ENCODE data around the gene STEAP2. TPM values are rescaled to one million over a fixed set of nuclear protein-coding genes. Genes with fewer than 3 reads are reported as not detected.

Gene STEAP2
- total RNA-seq, 1 experiment from 2014 or later, result 17.0 TPM

DNA sequence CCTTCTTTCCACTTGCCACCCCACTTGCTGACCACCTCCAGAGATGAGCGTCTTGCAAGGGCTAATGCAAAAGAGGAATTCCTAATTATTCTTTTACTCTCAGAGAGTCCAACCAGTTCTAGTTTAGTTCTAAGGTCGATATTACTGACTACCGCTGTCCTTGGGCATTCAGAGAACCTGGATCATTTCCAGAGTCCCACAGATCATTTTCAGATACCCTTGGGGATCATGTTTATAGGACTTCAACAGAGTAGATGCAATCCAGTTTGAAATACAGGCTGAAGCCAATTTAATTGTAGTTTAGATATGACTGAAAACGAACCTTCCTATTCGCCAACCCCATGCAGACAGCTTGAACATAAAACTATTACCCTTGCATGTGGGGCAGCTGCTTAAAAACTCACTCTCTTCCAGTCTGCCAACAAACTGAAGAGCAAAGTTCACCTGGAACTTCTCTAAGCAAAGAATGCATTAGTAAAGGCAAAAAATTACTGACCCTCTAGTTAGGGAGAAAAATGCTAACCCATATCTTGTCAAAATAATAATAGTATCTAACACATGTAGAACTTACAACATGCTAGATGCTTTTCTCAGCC is 55.8 kb downstream of the STEAP2 start:
- no peaks in the 10 kb centered on the region for H3K36me3 Mint-ChIP-seq
- no peak for DNase-seq (ENCODE audit: low spot score)
- TF ChIP-seq, protein P1, sequence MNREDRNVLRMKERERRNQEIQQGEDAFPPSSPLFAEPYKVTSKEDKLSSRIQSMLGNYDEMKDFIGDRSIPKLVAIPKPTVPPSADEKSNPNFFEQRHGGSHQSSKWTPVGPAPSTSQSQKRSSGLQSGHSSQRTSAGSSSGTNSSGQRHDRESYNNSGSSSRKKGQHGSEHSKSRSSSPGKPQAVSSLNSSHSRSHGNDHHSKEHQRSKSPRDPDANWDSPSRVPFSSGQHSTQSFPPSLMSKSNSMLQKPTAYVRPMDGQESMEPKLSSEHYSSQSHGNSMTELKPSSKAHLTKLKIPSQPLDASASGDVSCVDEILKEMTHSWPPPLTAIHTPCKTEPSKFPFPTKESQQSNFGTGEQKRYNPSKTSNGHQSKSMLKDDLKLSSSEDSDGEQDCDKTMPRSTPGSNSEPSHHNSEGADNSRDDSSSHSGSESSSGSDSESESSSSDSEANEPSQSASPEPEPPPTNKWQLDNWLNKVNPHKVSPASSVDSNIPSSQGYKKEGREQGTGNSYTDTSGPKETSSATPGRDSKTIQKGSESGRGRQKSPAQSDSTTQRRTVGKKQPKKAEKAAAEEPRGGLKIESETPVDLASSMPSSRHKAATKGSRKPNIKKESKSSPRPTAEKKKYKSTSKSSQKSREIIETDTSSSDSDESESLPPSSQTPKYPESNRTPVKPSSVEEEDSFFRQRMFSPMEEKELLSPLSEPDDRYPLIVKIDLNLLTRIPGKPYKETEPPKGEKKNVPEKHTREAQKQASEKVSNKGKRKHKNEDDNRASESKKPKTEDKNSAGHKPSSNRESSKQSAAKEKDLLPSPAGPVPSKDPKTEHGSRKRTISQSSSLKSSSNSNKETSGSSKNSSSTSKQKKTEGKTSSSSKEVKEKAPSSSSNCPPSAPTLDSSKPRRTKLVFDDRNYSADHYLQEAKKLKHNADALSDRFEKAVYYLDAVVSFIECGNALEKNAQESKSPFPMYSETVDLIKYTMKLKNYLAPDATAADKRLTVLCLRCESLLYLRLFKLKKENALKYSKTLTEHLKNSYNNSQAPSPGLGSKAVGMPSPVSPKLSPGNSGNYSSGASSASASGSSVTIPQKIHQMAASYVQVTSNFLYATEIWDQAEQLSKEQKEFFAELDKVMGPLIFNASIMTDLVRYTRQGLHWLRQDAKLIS (CRISPR knock-in tag; IDR thresholded peaks at IDR 0.05; ENCODE audit: borderline replicate concordance), result no peak
- TF ChIP-seq, protein P2, sequence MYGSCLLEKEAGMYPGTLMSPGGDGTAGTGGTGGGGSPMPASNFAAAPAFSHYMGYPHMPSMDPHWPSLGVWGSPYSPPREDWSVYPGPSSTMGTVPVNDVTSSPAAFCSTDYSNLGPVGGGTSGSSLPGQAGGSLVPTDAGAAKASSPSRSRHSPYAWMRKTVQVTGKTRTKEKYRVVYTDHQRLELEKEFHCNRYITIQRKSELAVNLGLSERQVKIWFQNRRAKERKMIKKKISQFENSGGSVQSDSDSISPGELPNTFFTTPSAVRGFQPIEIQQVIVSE (CRISPR knock-in tag; IDR thresholded peaks at IDR 0.05; ENCODE audit: borderline replicate concordance), result no peak
- TF ChIP-seq FOXK1 (CRISPR knock-in tag; IDR thresholded peaks at IDR 0.05), result no peak
- TF ChIP-seq NR1H2 (CRISPR knock-in tag; IDR thresholded peaks at IDR 0.05), result no peak
- TF ChIP-seq NFYB (CRISPR knock-in tag; conservative IDR thresholded peaks at IDR 0.05; ENCODE audit: low read depth), result no peak
- no peak for TF ChIP-seq ZBTB21 (CRISPR knock-in tag; IDR thresholded peaks at IDR 0.05; ENCODE audit: borderline replicate concordance)
- no peak for ATAC-seq
- no peaks in the 10 kb centered on the region for H3K9me3 Mint-ChIP-seq
- H3K27ac Mint-ChIP-seq, result no peak overlapping the region
- CTCF ChIA-PET, result no interaction called here
- no peaks in the 10 kb centered on the region for H3K4me1 Mint-ChIP-seq
- H3K4me3 Mint-ChIP-seq, result no peak overlapping the region
- no peaks in the 10 kb centered on the region for H3K27me3 Mint-ChIP-seq (ENCODE audit: low read depth)
- POLR2A ChIA-PET, result no interaction called here

DNA sequence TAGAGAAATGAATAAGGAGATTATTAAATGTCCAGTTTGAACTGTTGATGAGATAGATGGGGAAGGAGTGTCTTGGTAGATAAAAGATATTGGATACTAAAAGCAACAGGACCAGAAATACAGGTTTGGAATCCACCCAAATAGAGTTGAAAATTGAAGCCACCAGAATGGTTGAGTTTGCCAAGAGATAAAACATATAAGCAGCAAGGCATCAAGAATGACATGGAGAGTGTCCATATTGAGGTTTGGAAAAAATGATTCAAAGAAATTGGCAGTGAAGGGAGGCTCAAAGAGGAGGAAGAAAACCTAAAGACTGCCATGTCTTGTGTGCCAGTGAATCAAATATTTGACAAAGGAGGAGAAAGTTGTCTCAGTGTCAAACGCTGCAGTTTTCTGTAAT is 57.6 kb downstream of the STEAP2 start:
- DNase-seq (ENCODE audit: low spot score) (no peak), ATAC-seq (no peak)
- H3K27ac Mint-ChIP-seq, result no peak overlapping the region
- H3K9me3 Mint-ChIP-seq, result no peaks in the 10 kb centered on the region
- H3K36me3 Mint-ChIP-seq, result no peaks in the 10 kb centered on the region
- H3K4me3 Mint-ChIP-seq, result no peak overlapping the region
- ChIA-PET CTCF (no interaction called here), POLR2A (no interaction called here)
- H3K4me1 Mint-ChIP-seq, result no peaks in the 10 kb centered on the region
- no peaks in the 10 kb centered on the region for H3K27me3 Mint-ChIP-seq (ENCODE audit: low read depth)
- TF ChIP-seq ZMAT4 (CRISPR knock-in tag; IDR thresholded peaks at IDR 0.05), result no peak
- TF ChIP-seq, protein P3, sequence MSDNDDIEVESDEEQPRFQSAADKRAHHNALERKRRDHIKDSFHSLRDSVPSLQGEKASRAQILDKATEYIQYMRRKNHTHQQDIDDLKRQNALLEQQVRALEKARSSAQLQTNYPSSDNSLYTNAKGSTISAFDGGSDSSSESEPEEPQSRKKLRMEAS (CRISPR knock-in tag; IDR thresholded peaks at IDR 0.05), result no peak
- no peak for TF ChIP-seq JUN (CRISPR knock-in tag; IDR thresholded peaks at IDR 0.05)
- TF ChIP-seq RELA (CRISPR knock-in tag; IDR thresholded peaks at IDR 0.05; ENCODE audit: borderline replicate concordance), result no peak
- TF ChIP-seq, protein P4, sequence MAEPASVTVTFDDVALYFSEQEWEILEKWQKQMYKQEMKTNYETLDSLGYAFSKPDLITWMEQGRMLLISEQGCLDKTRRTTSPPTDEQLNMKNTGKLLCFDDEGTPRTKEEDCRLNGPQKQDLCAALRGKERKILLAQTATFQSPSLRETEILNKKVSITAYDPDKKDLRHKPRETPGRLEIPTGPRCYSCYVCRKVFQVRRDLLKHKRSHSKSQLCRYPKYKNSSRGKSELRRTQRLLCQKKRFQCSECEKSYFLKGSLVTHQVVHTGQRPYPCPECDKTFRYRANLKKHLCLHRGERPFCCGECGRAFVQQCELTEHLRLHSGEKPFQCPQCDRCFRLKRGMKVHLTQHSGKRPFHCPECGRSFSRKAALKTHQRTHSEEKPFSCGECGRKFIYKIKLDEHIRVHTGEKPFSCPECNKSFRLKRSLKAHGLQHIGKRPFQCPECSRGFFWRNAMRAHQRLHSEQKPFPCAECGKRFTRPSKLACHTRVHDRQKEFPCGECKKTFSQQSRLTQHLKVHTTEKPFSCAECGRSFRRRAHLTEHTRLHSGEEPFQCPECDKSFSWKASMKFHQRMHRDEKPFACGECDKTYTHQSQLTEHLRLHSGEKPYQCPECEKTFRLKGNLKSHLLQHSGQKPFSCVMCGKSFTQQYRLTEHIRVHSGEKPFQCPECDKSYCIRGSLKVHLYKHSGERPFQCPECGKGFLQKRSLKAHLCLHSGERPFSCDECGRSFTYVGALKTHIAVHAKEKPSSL (CRISPR knock-in tag; conservative IDR thresholded peaks at IDR 0.05), result no peak
- TF ChIP-seq, protein P1 (CRISPR knock-in tag; IDR thresholded peaks at IDR 0.05; ENCODE audit: borderline replicate concordance), result no peak
- TF ChIP-seq, protein P2 (CRISPR knock-in tag; IDR thresholded peaks at IDR 0.05; ENCODE audit: borderline replicate concordance), result no peak
- TF ChIP-seq CTCF (IDR thresholded peaks at IDR 0.05), result no peak
- no peak for TF ChIP-seq ZNF121 (CRISPR knock-in tag; IDR thresholded peaks at IDR 0.05)
- no peak for TF ChIP-seq E2F5 (CRISPR knock-in tag; IDR thresholded peaks at IDR 0.05)
